ENCODE data around the gene UCKL1.
"Not testable (repeated sequence)": the region's sequence is repeated elsewhere in the genome, so short reads cannot be mapped to it uniquely, and the experiment has no call there.

Gene UCKL1

DNA sequence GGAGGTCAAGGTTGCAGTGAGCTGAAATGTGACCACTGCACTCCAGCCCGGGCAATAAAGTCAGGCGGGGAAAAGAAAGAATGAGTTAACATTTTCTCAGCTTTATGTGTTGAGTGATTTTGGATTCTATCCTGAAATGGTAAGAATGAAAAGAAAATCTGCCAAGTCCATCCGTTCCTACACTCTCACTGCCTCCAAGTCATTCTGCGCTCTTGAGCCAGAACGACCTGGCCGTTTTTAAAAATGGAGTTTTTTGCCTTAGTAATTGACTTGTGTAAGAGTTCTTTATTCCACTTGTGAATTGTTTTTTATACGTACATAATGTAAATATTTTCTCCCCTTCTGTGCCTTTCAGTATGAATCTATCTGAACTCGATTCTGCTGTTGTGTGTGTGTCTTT lies 32.6 kb downstream of the UCKL1 start:
- Histone ChIP-seq H3K4me1 (no peaks in the 10 kb centered on the region), H3K9me3 (ENCODE audit: control insufficient read depth, low read length) (no peaks in the 10 kb centered on the region), H3K79me2 (peaks cover 53% of the 10 kb centered on the region), H3K36me3 (ENCODE audit: control insufficient read depth, insufficient read depth, low read length) (no peaks in the 10 kb centered on the region), H3K4me2 (ENCODE audit: low read length) (no peak overlapping the region), H3K27ac (no peak overlapping the region), H3K4me3 (ENCODE audit: low read depth, low read length) (no peak overlapping the region), H3K9ac (no peak overlapping the region), H2AFZ (no peak overlapping the region), H3K27me3 (ENCODE audit: control insufficient read depth, insufficient read depth, low read length) (no peaks in the 10 kb centered on the region)
- TF ChIP-seq, protein P1, sequence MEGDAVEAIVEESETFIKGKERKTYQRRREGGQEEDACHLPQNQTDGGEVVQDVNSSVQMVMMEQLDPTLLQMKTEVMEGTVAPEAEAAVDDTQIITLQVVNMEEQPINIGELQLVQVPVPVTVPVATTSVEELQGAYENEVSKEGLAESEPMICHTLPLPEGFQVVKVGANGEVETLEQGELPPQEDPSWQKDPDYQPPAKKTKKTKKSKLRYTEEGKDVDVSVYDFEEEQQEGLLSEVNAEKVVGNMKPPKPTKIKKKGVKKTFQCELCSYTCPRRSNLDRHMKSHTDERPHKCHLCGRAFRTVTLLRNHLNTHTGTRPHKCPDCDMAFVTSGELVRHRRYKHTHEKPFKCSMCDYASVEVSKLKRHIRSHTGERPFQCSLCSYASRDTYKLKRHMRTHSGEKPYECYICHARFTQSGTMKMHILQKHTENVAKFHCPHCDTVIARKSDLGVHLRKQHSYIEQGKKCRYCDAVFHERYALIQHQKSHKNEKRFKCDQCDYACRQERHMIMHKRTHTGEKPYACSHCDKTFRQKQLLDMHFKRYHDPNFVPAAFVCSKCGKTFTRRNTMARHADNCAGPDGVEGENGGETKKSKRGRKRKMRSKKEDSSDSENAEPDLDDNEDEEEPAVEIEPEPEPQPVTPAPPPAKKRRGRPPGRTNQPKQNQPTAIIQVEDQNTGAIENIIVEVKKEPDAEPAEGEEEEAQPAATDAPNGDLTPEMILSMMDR (IDR thresholded peaks at IDR 0.05) = no peak

DNA sequence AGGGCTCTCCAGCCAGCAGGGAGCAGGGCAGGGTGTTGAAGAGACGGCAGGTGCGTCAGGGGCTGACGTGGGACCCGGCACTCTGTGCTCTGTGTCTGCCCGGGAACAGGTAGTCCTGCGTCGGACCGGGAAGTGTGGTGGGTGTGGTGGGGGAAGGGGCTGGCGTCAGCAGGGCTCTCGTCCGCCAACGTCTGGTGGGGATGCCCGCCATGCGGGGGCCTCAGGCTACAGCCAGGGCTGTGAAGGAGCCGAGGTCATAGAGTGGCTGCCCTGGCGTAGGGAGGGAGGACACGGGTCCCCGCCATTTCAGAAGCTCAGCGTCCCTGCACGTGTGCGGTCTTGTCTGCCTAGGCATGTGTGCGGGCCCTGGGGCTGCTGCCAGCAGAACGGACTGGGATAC lies 36.0 kb downstream of the UCKL1 start:
- TF ChIP-seq, protein P1 (IDR thresholded peaks at IDR 0.05) = no peak
- Histone ChIP-seq H3K27me3 (ENCODE audit: control insufficient read depth, insufficient read depth, low read length) (no peaks in the 10 kb centered on the region), H3K4me1 (no peaks in the 10 kb centered on the region), H3K9me3 (ENCODE audit: control insufficient read depth, low read length) (no peaks in the 10 kb centered on the region), H2AFZ (no peak overlapping the region), H3K27ac (no peak overlapping the region), H3K9ac (no peak overlapping the region), H3K4me3 (ENCODE audit: low read depth, low read length) (no peak overlapping the region), H3K4me2 (ENCODE audit: low read length) (no peak overlapping the region), H3K79me2 (peaks cover 69% of the 10 kb centered on the region), H3K36me3 (ENCODE audit: control insufficient read depth, insufficient read depth, low read length) (no peaks in the 10 kb centered on the region)

DNA sequence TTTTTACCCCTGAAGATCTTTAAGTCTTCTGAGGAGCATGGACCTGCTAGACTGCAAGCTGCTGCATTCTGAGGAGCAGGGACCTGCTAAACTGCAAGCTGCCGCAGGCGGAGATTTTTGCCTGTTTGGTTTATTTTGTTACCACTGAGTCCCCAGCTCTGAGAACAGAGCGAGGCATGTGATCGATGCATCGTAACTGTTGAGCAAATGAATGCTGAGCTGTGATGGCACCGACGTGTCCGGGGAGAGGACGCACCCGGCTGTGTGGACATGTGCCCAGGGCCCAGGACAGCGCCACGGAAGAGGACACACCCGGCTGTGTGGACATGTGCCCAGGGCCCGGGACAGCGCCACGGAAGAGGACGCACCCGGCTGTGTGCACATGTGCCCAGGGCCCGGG lies 37.1 kb downstream of the UCKL1 start:
- H3K27me3 ChIP-seq (ENCODE audit: control insufficient read depth, insufficient read depth, low read length) = no peaks in the 10 kb centered on the region
- H3K4me1 ChIP-seq = no peaks in the 10 kb centered on the region
- no peak overlapping the region for H3K4me3 ChIP-seq (ENCODE audit: low read depth, low read length)
- H3K4me2 ChIP-seq (ENCODE audit: low read length) = no peak overlapping the region
- H3K36me3 ChIP-seq (ENCODE audit: control insufficient read depth, insufficient read depth, low read length) = no peaks in the 10 kb centered on the region
- H3K27ac ChIP-seq = no peak overlapping the region
- H3K79me2 ChIP-seq = peaks cover 65% of the 10 kb centered on the region
- H3K9ac ChIP-seq = no peak overlapping the region
- TF ChIP-seq, protein P1 (IDR thresholded peaks at IDR 0.05) = no peak
- no peak overlapping the region for H2AFZ ChIP-seq
- no peaks in the 10 kb centered on the region for H3K9me3 ChIP-seq (ENCODE audit: control insufficient read depth, low read length)

DNA sequence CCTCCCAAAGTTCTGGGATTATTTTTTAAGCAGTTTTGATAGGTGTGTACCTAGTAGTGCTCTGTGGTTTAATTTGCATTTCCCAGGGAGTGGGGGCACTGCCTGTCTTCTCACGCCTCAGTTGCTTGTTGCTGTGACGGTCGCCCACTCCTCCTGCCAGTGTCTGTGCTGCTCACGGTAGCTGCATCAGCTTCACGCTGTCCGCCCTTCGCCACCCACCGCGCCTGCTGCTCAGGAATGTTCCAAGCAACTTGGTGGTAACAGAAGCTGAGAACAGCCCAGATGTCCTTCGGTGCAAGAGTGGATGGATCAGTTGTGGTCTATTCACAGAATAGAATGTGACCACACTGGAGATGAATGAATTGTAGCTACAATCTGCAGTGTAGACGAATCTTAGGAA lies 38.4 kb downstream of the UCKL1 start:
- peaks cover 71% of the 10 kb centered on the region for H3K79me2 ChIP-seq
- H3K4me1 ChIP-seq = no peaks in the 10 kb centered on the region
- no peak overlapping the region for H2AFZ ChIP-seq
- H3K4me3 ChIP-seq (ENCODE audit: low read depth, low read length) = no peak overlapping the region
- H3K9me3 ChIP-seq (ENCODE audit: control insufficient read depth, low read length) = no peaks in the 10 kb centered on the region
- TF ChIP-seq, protein P1 (IDR thresholded peaks at IDR 0.05) = no peak
- no peak overlapping the region for H3K27ac ChIP-seq
- no peak overlapping the region for H3K4me2 ChIP-seq (ENCODE audit: low read length)
- H3K9ac ChIP-seq = no peak overlapping the region
- H3K27me3 ChIP-seq (ENCODE audit: control insufficient read depth, insufficient read depth, low read length) = no peaks in the 10 kb centered on the region
- H3K36me3 ChIP-seq (ENCODE audit: control insufficient read depth, insufficient read depth, low read length) = no peaks in the 10 kb centered on the region

DNA sequence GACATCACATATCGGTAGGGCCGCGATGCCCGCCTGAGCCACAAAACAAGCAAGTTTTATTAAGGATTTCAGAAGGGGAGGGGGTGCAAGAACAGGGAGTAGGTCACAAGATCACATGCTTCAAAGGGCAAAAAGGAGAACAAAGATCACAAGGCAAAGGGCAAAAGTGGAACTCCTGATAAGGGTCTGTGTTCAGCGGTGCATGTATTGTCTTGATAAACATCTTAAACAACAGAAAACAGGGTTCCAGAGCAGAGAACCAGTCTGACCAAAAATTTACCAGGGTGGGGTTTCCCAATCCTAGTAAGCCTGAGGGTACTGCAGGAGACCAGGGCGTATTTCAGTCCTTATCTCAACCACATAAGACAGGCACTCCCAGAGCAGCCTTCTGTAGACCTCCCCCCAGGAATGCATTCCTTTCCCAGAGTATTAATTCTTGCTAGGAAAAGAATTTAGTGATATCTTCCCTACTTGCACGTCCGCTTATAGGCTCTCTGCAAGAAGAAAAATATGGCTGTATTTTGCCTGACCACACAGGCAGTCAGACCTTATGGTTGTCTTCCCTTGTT lies 39.8 kb downstream of the UCKL1 start:
- H3K4me3 ChIP-seq (ENCODE audit: low read depth, low read length); H3K9ac ChIP-seq; H3K27ac ChIP-seq; H3K27me3 ChIP-seq (ENCODE audit: control insufficient read depth, insufficient read depth, low read length); H3K36me3 ChIP-seq (ENCODE audit: control insufficient read depth, insufficient read depth, low read length); H3K4me2 ChIP-seq (ENCODE audit: low read length); H3K9me3 ChIP-seq (ENCODE audit: control insufficient read depth, low read length); H2AFZ ChIP-seq; H3K4me1 ChIP-seq: not testable (repeated sequence)
- peaks cover 71% of the 10 kb centered on the region for H3K79me2 ChIP-seq
